ENCODE measurements around the gene SLC27A2.

Gene SLC27A2

GRCh38 chr15:50235794-50236193 lies 53.8 kb downstream of the SLC27A2 start:
- TF ChIP-seq CTCF (IDR thresholded peaks at IDR 0.05; ENCODE audit: low read depth, low read length): no peak
- H3K4me3 ChIP-seq (ENCODE audit: low read depth, low read length): no peak overlapping the region

GRCh38 chr15:50236433-50236832 lies 54.4 kb downstream of the SLC27A2 start:
- H3K4me3 ChIP-seq (ENCODE audit: low read depth, low read length): no peak overlapping the region
- no peak for TF ChIP-seq CTCF (IDR thresholded peaks at IDR 0.05; ENCODE audit: low read depth, low read length)

- H3K4me3 ChIP-seq (ENCODE audit: low read depth, low read length): no peak overlapping the region
- TF ChIP-seq CTCF (IDR thresholded peaks at IDR 0.05; ENCODE audit: low read depth, low read length): no peak
Observed at GRCh38 chr15:50238255-50238654, 56.3 kb downstream of the SLC27A2 start.

- TF ChIP-seq CTCF (IDR thresholded peaks at IDR 0.05; ENCODE audit: low read depth, low read length): no peak
- H3K4me3 ChIP-seq (ENCODE audit: low read depth, low read length): no peak overlapping the region
Observed at GRCh38 chr15:50241684-50242450, 59.9 kb downstream of the SLC27A2 start.

GRCh38 chr15:50244153-50244552 lies 62.2 kb downstream of the SLC27A2 start:
- H3K4me3 ChIP-seq (ENCODE audit: low read depth, low read length): no peak overlapping the region
- TF ChIP-seq CTCF (IDR thresholded peaks at IDR 0.05; ENCODE audit: low read depth, low read length): no peak

- no peak for TF ChIP-seq CTCF (IDR thresholded peaks at IDR 0.05; ENCODE audit: low read depth, low read length)
Observed at GRCh38 chr15:50244959-50245624, 63.1 kb downstream of the SLC27A2 start.

GRCh38 chr15:50246631-50247030 lies 64.6 kb downstream of the SLC27A2 start:
- no peak overlapping the region for H3K4me3 ChIP-seq (ENCODE audit: low read depth, low read length)
- no peak for TF ChIP-seq CTCF (IDR thresholded peaks at IDR 0.05; ENCODE audit: low read depth, low read length)

More at GRCh38 chr15:50244959-50245624, 63.1 kb downstream of the SLC27A2 start:
- no peak overlapping the region for H3K4me3 ChIP-seq (ENCODE audit: low read depth, low read length)
